Measurements from ENCODE around the gene STUB1.

DNA sequence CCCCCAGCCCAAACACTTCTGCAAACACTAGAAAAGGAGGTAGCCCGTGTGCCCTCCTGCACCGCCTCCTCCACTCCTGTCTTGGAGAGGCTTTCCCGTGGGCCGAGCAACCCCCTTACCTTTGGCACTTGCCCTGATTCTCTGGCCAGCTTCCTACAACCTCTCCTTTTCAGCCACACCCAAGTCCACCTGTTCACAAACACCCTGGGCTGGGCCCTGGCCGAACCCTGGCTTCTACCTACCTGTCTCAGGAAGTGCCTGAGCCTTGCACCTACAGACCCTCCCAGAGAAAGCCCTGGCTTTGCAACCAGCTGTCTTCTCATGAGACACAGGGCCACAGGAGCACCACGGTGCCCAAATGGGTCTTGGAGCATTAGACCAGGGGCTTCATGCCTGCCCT lies 38.7 kb downstream of the STUB1 start:
- TF ChIP-seq POLR2AphosphoS5 (IDR thresholded peaks at IDR 0.05; ENCODE audit: low read depth): no peak
- TF ChIP-seq, protein P1, sequence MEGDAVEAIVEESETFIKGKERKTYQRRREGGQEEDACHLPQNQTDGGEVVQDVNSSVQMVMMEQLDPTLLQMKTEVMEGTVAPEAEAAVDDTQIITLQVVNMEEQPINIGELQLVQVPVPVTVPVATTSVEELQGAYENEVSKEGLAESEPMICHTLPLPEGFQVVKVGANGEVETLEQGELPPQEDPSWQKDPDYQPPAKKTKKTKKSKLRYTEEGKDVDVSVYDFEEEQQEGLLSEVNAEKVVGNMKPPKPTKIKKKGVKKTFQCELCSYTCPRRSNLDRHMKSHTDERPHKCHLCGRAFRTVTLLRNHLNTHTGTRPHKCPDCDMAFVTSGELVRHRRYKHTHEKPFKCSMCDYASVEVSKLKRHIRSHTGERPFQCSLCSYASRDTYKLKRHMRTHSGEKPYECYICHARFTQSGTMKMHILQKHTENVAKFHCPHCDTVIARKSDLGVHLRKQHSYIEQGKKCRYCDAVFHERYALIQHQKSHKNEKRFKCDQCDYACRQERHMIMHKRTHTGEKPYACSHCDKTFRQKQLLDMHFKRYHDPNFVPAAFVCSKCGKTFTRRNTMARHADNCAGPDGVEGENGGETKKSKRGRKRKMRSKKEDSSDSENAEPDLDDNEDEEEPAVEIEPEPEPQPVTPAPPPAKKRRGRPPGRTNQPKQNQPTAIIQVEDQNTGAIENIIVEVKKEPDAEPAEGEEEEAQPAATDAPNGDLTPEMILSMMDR (conservative IDR thresholded peaks at IDR 0.05; ENCODE audit: low read depth in 2 of 2): no peak
- TF ChIP-seq, protein P2, sequence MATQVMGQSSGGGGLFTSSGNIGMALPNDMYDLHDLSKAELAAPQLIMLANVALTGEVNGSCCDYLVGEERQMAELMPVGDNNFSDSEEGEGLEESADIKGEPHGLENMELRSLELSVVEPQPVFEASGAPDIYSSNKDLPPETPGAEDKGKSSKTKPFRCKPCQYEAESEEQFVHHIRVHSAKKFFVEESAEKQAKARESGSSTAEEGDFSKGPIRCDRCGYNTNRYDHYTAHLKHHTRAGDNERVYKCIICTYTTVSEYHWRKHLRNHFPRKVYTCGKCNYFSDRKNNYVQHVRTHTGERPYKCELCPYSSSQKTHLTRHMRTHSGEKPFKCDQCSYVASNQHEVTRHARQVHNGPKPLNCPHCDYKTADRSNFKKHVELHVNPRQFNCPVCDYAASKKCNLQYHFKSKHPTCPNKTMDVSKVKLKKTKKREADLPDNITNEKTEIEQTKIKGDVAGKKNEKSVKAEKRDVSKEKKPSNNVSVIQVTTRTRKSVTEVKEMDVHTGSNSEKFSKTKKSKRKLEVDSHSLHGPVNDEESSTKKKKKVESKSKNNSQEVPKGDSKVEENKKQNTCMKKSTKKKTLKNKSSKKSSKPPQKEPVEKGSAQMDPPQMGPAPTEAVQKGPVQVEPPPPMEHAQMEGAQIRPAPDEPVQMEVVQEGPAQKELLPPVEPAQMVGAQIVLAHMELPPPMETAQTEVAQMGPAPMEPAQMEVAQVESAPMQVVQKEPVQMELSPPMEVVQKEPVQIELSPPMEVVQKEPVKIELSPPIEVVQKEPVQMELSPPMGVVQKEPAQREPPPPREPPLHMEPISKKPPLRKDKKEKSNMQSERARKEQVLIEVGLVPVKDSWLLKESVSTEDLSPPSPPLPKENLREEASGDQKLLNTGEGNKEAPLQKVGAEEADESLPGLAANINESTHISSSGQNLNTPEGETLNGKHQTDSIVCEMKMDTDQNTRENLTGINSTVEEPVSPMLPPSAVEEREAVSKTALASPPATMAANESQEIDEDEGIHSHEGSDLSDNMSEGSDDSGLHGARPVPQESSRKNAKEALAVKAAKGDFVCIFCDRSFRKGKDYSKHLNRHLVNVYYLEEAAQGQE (IDR thresholded peaks at IDR 0.05; ENCODE audit: unreplicated experiment): no peak

Data from GM23338 (cell line).